GM18511 (cell line): Measurements from ENCODE around the gene OR4C45.
"Not testable (repeated sequence)": the region's sequence is repeated elsewhere in the genome, so short reads cannot be mapped to it uniquely, and the experiment has no call there.

Experiments
- ATAC-seq: cut with Tn5 transposase; IDR thresholded peaks from one replicate; pipeline ENCODE4 v1.9.1; 2021; ENCODE audit warnings: mild to moderate bottlenecking, moderate library complexity; ENCODE audit not compliant: unreplicated experiment

Gene OR4C45

DNA sequence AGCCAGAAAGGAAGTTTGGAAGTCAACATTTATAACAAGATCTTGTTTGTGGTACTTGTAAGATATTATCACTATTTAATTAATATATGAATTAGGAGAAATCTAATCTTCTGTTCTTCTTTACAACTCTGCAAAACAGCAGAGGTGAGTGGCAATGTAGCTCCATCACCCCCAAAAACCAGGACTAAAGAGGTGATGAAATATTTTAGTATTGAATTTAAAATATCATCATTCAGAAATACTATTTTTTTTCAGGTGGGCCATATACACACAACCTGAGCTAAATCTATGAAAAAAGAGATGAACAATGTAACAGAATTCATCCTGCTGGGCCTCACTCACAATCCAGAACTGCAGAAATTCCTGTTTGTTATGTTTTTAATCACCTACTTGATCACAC lies at the start of gene OR4C45:
OR4C45 (plus strand) TSS at position 301 of the 400 bp plus-strand sequence.
- no peak for ATAC-seq

DNA sequence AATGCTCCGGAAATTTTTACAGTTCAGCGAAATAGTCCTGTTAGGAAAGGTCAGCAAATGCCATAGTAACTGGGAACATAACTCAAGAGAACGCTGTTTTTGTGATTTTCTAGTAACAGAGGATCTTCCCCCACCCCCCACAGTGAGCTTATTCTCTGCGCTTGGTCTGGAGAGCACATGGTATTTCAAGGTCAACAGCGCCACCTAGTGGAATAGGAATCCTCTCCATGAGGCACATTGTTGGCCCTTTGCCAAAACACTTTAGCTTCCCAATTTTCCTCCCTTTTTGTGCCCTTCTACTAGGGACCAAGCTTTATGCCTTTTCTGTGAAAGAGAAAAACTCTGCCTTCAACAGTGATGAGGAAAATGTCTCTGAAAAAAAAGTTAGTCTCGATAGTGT lies 37.1 kb upstream of the OR4C45 start:
- ATAC-seq = no peak

- no peak for ATAC-seq
These were observed 2.5 kb upstream of the OR4C45 start for GRCh38 chr11:50030193-50030592.

GRCh38 chr11:50036239-50036638 lies 3.6 kb downstream of the OR4C45 start:
- ATAC-seq = not testable (repeated sequence)

DNA sequence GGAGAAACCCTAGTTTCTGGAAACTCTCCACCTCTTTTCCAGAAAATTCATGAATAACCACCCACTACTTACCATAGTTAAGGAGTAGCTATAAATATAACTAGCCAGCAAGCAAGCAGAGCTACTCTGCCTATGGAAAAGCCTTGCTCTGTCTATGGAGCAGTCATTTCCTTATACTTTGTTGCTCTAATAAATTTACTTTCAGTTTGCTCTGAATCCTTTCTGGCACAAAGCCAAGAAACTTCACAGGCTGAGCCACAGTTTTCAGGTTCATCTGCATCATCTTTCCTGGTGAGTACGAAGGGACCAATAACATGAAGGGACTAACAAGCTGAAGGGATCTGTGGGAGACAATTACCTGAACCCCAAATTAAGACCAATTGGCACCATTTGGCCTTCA lies 4.6 kb downstream of the OR4C45 start:
- ATAC-seq = no peak

DNA sequence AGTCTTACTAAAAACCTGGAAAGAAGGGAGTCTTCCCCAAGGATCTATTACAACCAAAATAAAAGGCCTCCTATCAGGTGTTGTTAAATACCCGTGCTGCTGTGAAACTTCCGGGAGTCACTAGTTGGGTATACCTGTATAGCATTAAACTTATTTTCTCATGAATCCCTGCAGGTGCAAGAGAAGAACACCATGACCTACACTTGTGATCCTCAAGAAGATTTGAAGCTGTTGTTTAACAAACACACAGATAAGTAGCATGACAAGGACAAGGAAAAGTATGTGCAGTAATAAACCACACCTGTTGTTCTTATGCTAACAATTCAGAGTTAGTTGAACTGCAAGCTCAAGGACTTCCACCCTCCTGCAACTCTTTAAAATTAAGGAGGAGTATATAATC lies 12.0 kb downstream of the OR4C45 start:
- ATAC-seq = no peak

DNA sequence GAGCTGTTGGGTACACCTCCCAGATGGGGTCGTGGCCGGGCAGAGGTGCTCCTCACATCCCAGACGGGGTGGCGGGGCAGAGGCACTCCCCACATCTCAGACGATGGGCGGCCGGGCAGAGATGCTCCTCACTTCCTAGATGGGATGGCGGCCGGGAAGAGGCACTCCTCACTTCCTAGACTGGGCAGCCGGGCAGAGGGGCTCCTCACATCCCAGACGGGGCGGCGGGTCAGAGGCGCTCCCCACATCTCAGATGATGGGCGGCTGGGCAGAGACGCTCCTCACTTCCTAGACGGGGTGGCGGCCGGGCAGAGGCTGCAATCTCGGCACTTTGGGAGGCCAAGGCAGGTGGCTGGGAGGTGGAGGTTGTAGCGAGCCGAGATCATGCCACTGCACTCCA lies 30.4 kb downstream of the OR4C45 start:
- ATAC-seq = not testable (repeated sequence)

DNA sequence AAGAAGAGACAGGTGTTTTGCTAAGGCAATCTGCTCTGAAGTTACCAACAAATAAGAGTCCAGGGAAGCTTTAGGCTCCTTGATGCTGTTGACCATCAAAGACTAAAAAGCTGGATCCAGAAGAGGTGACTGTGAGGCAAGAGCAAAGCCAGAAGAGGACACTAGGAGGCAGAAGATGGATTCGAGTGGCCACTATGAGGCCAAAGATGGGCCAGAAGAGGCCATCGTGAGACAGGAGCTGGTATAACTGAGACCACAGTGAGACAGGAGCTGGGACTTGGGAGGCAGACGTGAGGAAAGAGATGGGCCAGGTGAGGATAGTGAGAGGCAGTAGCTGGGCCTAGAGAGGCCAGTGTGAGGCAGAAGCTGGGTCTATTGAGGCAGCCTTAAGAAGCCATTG lies 37.7 kb downstream of the OR4C45 start:
- no peak for ATAC-seq

- no peak for ATAC-seq
These were observed 39.0 kb downstream of the OR4C45 start for GRCh38 chr11:50071584-50072225.

- no peak for ATAC-seq
These were observed 39.8 kb downstream of the OR4C45 start for GRCh38 chr11:50072226-50073112.

- no peak for ATAC-seq
These were observed 40.7 kb downstream of the OR4C45 start for GRCh38 chr11:50073113-50074105.

DNA sequence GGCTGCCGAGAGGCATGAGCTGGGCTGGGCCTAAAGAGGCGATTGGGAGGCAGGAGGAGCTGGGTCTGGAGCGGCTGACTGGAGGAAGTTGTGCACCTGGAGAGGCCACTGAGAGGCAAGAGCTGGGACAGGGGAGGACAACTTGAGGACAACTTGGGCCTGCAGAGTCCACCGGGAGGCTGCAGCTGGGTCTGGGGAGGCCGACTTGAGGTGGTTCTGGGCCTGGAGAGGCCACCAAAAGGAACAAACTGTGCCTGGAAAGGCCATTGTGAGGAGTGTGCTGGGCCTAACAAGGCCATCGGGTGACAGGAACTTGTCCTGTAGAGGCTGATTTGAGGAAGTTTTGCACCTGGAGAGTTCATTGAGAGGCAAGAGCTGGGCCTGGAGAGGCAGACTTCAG lies 41.5 kb downstream of the OR4C45 start:
- ATAC-seq = no peak

DNA sequence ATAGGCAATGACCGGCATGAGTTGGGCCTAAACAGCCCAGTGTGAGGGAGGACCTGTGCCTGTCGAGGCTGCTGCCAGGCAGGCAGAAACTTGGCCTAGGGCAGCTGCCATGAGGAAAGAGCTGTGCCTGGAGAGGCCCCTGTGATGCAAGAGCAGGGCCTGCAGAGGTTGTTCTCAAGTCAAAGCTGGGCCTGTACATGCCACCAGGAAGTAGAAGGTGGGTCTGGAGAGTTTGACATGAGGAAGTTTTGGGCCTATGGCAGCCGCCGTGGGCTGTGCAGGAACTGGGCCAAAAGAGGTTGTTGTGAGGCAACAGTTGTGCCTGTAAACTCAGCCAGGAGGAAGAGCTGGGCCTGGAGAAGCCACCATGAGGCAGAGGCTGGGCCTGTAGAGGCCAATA lies 43.2 kb downstream of the OR4C45 start:
- no peak for ATAC-seq

DNA sequence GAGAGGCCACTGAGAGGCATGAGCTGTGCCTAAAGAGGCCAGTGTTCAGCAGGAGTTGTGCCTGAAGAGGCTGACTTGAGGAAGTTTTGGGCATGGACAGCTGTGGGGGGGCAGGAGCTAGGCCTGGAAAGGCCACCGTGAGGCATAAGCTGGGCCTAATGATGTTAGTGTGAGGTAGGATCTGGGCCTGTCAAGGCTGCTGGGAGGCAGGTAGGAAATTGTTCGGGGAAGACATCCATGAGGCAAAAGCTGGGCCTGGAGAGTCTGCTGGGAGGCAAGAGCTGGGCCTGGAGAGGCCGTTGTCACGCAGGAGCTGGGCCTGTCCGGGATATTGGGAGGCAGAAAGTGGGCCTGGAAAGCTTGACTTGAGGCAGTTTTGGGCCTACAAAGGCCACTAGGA lies 44.9 kb downstream of the OR4C45 start:
- no peak for ATAC-seq

GRCh38 chr11:50078001-50078400 lies 45.3 kb downstream of the OR4C45 start:
- ATAC-seq = no peak

DNA sequence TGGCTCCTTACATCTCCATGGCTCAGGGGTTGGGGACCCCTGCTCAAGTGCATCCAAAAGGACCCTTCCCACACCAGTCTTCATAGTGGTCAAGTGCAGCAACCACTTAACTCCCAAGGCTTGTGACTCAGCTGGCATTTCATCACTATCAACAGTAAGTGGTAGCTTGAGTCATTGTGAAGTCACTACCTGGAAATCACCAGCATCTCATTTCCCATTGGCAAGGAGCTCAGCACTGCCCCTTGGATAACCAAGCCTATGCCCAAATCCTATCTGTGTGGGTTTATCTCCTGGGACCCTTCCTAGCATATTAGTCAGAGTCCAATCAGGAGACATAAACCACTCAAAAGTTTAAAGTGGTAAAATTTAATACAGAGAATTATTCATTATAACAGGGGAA lies 46.3 kb downstream of the OR4C45 start:
- not testable (repeated sequence) for ATAC-seq

- no peak for ATAC-seq
These were observed 47.6 kb downstream of the OR4C45 start for GRCh38 chr11:50080256-50080655.
